ENCODE data around the gene MED22. TPM values are rescaled to one million over a fixed set of nuclear protein-coding genes. Genes with fewer than 3 reads are reported as not detected.

Gene MED22
- total and polyA plus RNA-seq, 2 experiments from 2014 or later, result 20.9 to 85.7 TPM

DNA sequence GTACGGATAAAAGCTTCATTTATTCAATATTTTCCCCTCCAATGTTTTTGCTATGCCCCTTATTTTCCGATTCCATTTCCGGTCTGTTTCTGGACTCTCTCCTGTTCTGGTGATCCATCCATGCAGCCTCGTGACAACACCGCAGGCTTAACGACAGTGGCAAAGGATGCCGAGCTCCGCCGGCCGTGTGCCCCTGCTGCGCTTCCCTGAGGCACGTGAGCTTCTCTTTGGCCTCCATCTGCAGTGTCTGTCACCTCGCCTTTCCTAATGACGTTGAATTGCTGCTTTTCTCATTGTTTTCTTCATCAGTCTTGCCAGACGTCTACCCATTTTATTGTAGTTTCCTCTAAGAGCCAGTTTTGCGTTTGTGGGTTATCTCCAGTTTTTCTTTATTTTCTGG lies 40.6 kb downstream of the MED22 start (continued):
- TF ChIP-seq, protein P1, sequence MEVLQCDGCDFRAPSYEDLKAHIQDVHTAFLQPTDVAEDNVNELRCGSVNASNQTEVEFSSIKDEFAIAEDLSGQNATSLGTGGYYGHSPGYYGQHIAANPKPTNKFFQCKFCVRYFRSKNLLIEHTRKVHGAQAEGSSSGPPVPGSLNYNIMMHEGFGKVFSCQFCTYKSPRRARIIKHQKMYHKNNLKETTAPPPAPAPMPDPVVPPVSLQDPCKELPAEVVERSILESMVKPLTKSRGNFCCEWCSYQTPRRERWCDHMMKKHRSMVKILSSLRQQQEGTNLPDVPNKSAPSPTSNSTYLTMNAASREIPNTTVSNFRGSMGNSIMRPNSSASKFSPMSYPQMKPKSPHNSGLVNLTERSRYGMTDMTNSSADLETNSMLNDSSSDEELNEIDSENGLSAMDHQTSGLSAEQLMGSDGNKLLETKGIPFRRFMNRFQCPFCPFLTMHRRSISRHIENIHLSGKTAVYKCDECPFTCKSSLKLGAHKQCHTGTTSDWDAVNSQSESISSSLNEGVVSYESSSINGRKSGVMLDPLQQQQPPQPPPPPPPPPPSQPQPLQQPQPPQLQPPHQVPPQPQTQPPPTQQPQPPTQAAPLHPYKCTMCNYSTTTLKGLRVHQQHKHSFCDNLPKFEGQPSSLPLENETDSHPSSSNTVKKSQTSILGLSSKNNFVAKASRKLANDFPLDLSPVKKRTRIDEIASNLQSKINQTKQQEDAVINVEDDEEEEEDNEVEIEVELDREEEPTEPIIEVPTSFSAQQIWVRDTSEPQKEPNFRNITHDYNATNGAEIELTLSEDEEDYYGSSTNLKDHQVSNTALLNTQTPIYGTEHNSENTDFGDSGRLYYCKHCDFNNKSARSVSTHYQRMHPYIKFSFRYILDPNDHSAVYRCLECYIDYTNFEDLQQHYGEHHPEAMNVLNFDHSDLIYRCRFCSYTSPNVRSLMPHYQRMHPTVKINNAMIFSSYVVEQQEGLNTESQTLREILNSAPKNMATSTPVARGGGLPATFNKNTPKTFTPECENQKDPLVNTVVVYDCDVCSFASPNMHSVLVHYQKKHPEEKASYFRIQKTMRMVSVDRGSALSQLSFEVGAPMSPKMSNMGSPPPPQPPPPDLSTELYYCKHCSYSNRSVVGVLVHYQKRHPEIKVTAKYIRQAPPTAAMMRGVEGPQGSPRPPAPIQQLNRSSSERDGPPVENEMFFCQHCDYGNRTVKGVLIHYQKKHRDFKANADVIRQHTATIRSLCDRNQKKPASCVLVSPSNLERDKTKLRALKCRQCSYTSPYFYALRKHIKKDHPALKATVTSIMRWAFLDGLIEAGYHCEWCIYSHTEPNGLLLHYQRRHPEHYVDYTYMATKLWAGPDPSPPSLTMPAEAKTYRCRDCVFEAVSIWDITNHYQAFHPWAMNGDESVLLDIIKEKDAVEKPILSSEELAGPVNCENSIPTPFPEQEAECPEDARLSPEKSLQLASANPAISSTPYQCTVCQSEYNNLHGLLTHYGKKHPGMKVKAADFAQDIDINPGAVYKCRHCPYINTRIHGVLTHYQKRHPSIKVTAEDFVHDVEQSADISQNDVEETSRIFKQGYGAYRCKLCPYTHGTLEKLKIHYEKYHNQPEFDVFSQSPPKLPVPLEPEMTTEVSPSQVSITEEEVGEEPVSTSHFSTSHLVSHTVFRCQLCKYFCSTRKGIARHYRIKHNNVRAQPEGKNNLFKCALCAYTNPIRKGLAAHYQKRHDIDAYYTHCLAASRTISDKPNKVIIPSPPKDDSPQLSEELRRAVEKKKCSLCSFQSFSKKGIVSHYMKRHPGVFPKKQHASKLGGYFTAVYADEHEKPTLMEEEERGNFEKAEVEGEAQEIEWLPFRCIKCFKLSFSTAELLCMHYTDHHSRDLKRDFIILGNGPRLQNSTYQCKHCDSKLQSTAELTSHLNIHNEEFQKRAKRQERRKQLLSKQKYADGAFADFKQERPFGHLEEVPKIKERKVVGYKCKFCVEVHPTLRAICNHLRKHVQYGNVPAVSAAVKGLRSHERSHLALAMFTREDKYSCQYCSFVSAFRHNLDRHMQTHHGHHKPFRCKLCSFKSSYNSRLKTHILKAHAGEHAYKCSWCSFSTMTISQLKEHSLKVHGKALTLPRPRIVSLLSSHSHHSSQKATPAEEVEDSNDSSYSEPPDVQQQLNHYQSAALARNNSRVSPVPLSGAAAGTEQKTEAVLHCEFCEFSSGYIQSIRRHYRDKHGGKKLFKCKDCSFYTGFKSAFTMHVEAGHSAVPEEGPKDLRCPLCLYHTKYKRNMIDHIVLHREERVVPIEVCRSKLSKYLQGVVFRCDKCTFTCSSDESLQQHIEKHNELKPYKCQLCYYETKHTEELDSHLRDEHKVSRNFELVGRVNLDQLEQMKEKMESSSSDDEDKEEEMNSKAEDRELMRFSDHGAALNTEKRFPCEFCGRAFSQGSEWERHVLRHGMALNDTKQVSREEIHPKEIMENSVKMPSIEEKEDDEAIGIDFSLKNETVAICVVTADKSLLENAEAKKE (CRISPR knock-in tag; IDR thresholded peaks at IDR 0.05), result no peak

DNA sequence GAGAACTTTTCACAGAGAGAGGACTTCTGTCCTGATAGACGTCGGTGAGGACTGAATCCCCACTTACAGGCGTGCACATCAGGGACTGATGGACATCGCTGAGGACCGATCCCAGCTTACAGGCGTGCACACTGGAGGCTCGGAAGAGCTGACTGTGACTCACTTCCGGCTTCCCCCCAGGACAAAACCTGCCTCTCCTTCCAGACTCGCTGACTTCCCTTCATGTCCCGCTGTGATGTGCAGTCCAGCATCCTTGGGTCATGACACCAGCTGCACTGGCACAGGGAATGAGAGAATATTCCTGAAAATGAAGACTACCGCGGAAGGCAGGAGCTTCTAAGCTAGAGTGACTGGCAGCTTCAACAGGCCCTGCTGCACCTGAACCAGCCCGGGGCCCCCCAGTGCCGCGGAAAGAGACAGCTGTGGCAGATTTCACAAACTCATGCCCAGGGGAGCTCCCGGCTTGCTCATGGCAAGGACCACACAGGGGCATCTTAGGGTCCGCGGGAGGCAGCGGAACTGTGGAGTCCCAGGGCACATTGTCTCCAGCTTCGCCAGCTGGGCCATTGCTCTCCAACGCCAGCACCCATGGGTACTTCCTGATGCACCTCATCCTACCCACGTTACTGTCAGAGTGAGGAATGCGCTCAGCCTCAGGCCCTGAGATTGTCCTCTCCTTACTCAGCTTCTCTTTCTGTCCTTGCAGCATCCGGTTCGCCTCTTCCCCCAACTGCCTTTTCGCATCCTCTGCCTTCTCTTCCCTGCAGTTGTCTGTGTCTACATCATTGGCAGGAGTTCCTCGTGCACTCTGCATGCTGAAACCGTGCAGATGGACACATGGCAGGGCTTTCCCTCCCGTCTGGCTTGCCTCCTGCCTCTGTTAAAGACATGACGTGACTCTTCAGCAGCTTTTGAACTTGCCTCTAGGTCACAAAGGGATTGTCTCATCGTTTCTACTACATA lies 41.4 kb downstream of the MED22 start:
- no peaks in the 10 kb centered on the region for H3K4me1 Mint-ChIP-seq
- H3K36me3 Mint-ChIP-seq (ENCODE audit: low read depth), result peaks cover 8% of the 10 kb centered on the region
- no peak overlapping the region for H3K27ac Mint-ChIP-seq
- no peaks in the 10 kb centered on the region for H3K79me2 ChIP-seq (replicated peaks; ENCODE audit: insufficient read depth)
- no peaks in the 10 kb centered on the region for H3K9me2 ChIP-seq (ENCODE audit: insufficient read depth)
- H3K27ac ChIP-seq (ENCODE audit: low read depth), result no peak overlapping the region
- H3K9me3 Mint-ChIP-seq, result peaks cover 10% of the 10 kb centered on the region
- H3K4me3 ChIP-seq, result no peak overlapping the region
- H3K27me3 ChIP-seq (ENCODE audit: insufficient read depth), result no peaks in the 10 kb centered on the region
- H3K36me3 ChIP-seq (ENCODE audit: insufficient read depth), result no peaks in the 10 kb centered on the region
- no peaks in the 10 kb centered on the region for H3K27me3 Mint-ChIP-seq (ENCODE audit: insufficient read depth, low read depth, poor library complexity)
- H3K4me3 Mint-ChIP-seq, result no peak overlapping the region
- no peaks in the 10 kb centered on the region for H4K20me1 ChIP-seq (replicated peaks; ENCODE audit: insufficient read depth)
- DNase-seq (ENCODE audit: low spot score), result no peak
- H3K4me2 ChIP-seq, result no peak overlapping the region
- no peak for ATAC-seq
- TF ChIP-seq POLR2AphosphoS5 (IDR thresholded peaks at IDR 0.05; ENCODE audit: low read depth), result no peak
- no peak for TF ChIP-seq ZNF331 (CRISPR knock-in tag; IDR thresholded peaks at IDR 0.05; ENCODE audit: low read depth)
- TF ChIP-seq STAT1 (IDR thresholded peaks at IDR 0.05; ENCODE audit: unreplicated experiment), result no peak
- H2AFZ ChIP-seq, result no peak overlapping the region
- H3F3A ChIP-seq (replicated peaks; ENCODE audit: low read depth), result no peaks in the 10 kb centered on the region
- H3K4me1 ChIP-seq (ENCODE audit: insufficient read depth), result no peaks in the 10 kb centered on the region
